Activated CD4-positive, alpha-beta T cell treated with anti-CD3 and anti-CD28 coated beads, Interleukin-2, amount 10 ng/mL, durations not matched to agents 7 days and 5 days (primary cell): ENCODE data around the gene ODAD3. TPM values are rescaled to one million over a fixed set of nuclear protein-coding genes. Genes with fewer than 3 reads are reported as not detected.

Experiments
- CTCF ChIA-PET: fragments of 350-600 bp; sonication (Branson Sonifier 250); formaldehyde crosslinking; loops from one replicate; lab custom pipeline; 2021; ENCODE audit warnings: antibody characterized with exemption; lab: Charles Lee
- POLR2A ChIA-PET: fragments of 350-600 bp; sonication (Branson Sonifier 250); formaldehyde crosslinking; loops from one replicate; lab custom pipeline; 2021; ENCODE audit warnings: antibody characterized with exemption; lab: Charles Lee
- DNase-seq: peaks from one replicate; pipeline ENCODE4 v3.0.0-alpha.2; 2020
- H3K27ac Mint-ChIP-seq: one replicate; pipeline ENCODE4 v1.8.0; 2021; ENCODE audit warnings: mild to moderate bottlenecking, moderate library complexity, mixed read lengths
- H3K27me3 Mint-ChIP-seq: one replicate; pipeline ENCODE4 v1.8.0; 2021; ENCODE audit warnings: mixed read lengths
- H3K36me3 Mint-ChIP-seq: one replicate; pipeline ENCODE4 v1.8.0; 2021; ENCODE audit warnings: low read depth, mixed read lengths
- H3K4me1 Mint-ChIP-seq: one replicate; pipeline ENCODE4 v1.8.0; 2021; ENCODE audit warnings: mixed read lengths
- H3K4me3 Mint-ChIP-seq: one replicate; pipeline ENCODE4 v1.8.0; 2021; ENCODE audit warnings: mild to moderate bottlenecking, moderate library complexity, mixed read lengths
- H3K9me3 Mint-ChIP-seq: one replicate; pipeline ENCODE4 v1.8.0; 2021; ENCODE audit warnings: mixed read lengths
- total RNA-seq, 2 experiments: library from RNA; stranded (reverse); gene quantifications; one replicate each; pipeline ENCODE4 v1.2.3, GENCODE V29; 2021

ODAD3 gene
- total RNA-seq, result not detected

DNA sequence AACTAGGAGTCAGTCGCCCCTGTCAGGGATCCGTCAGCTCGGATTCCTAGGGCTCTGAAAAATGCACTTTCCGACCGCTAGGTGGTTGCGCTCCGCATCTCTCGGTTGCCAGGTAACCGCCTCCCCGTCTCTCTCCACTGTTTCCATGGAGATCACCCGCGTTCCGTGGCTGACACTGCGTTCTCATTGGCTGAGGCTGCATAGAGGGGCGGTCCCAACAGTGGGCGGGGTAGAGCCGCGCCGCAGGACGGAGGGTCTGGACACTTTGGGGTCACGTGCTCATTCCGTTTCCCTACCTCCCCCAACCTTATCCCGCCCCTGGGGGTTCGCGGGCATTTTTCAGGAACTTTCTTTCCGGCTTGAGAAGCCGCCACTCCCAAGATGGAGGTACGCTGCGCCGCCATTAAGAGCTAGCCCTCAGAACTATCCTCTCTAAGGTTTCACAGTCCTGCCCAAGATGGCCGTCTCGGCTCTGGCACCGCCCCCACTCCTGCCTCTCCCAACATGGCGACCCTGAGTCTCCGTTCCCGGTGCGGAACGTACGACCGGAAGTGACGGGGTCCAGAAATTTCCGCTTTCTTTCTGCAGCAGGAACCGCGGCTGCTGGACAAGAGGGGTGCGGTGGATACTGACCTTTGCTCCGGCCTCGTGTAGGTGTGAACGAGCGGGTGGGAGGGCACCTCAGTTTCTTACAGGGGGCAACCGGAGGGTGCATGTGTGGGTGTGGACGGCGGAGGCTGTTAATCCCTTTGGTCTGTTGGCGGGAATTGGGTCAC, at the start of gene ODAD3, which contains the start of gene PRKCSH:
TSS of gene ODAD3 (minus strand) at position 65 of the 776 bp plus-strand sequence. CDS start 105 bp downstream, outside the sequence.
TSS of gene PRKCSH (plus strand) at position 579 of the 776 bp plus-strand sequence. CDS start 483 bp downstream, outside the sequence.
- H3K4me1 Mint-ChIP-seq, result peaks cover 27% of the 10 kb centered on the region
- H3K4me3 Mint-ChIP-seq, result peak within 1 kb of the TSS; percentile 98
- ChIA-PET POLR2A (interaction anchor here (1.0 kb wide), 2 partner anchors 13 to 54 kb away, joined by 3 to 7 read pairs; no protein-coding TSS in a partner anchor), CTCF (interaction anchor here (0.6 to 2.1 kb wide), 32 partner anchors 8 to 1891 kb away, joined by 3 to 26 read pairs (median 4); partner anchors contain the start of genes CCDC159, ELAVL3, EPOR and RAB3D)
- peak within 1 kb of the TSS; percentile 96 for H3K27ac Mint-ChIP-seq
- H3K27me3 Mint-ChIP-seq, result peaks cover 2% of the 10 kb centered on the region
- no peaks in the 10 kb centered on the region for H3K9me3 Mint-ChIP-seq
- peak; percentile 100 for DNase-seq
- H3K36me3 Mint-ChIP-seq, result peaks cover 20% of the 10 kb centered on the region

DNA sequence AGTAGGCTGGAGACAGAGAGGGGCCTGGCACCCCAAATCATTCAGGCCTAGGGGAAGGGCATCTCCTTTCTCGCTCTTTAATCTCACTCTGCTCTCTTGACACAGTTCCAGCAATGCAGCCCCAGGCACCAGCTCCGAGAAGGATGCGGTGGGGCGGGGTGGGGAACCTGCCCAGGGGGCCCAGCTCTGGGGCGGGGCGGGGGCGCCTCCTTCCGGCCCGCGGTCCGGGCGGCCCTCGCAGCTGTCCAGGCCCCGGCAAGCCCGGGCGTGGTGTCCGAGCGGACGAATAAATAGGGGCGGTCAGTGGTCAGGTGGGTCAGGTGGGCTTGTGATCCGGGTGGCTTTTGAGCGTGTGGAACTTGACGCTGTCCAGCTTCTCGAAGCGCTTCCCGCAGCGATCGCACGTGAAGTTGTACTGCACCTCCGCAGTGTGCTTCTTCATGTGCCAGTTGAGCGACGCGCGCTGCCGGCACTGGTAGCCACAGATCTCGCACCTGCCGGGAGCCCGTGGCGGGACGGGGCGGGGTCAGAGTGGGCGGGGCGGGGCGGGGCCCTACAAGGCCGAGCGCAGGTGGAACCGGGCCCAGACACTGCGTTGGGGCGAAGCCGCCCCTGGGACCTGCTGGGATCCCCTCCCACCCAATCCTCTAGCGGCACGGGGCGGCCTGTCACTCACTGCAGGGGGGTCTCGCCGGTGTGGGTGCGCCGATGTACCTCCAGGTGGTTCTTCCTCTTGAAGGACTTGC, 48.6 kb upstream of the ODAD3 start:
- POLR2A ChIA-PET, result no interaction called here
- peaks cover 7% of the 10 kb centered on the region for H3K36me3 Mint-ChIP-seq
- no peaks in the 10 kb centered on the region for H3K9me3 Mint-ChIP-seq
- no peak overlapping the region for H3K27ac Mint-ChIP-seq
- H3K27me3 Mint-ChIP-seq, result peaks cover 20% of the 10 kb centered on the region
- CTCF ChIA-PET, result interaction anchor here (0.8 to 2.0 kb wide), 33 partner anchors 11 to 449 kb away, joined by 3 to 36 read pairs (median 5); partner anchors contain the start of genes ECSIT, EPOR, ODAD3 and PRKCSH
- peaks cover 24% of the 10 kb centered on the region for H3K4me1 Mint-ChIP-seq
- DNase-seq, result no peak
- no peak overlapping the region for H3K4me3 Mint-ChIP-seq

DNA sequence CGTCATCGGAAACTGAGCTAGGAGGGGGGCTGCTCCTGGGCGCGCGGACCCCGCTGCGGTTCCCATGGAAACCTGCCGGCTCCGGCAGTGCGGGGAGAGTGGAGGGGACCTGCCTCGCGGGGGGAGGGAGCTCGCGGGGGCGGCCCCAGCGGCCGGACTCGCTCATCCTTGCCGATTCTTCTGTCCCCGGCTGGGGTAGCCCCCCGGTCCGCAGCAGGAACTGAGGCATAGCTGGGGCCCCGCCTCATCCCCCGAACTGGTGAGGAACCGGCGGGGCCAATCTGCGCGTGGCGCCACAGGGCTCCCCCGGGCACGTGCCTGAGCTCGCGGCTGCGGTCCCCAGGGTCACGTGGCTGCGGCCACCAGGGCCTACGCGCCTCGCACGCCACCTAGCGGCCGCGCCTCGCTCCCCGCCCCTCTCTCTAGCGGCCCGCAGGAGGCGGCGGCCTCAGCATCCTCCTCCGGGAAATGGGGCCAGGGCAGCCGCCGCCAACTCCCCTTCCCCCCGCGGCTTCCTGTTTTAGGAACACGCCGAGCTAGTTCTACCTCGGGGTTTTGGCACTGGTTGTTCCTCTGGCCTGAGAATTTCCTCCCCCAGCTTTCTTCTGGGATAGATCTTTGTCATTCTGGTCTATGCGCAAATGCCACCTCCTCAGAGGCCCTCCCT, 47.6 kb upstream of the ODAD3 start:
- POLR2A ChIA-PET, result no interaction called here
- DNase-seq, result peak; percentile 83
- H3K36me3 Mint-ChIP-seq, result peaks cover 7% of the 10 kb centered on the region
- CTCF ChIA-PET, result interaction anchor here (0.5 to 2.0 kb wide), 54 partner anchors 8 to 546 kb away, joined by 3 to 36 read pairs (median 4); partner anchors contain the start of genes ECSIT, ELOF1, EPOR and ODAD3
- no peaks in the 10 kb centered on the region for H3K9me3 Mint-ChIP-seq
- H3K4me3 Mint-ChIP-seq, result peak overlapping the region; percentile 51
- peak overlapping the region; percentile 62 for H3K27ac Mint-ChIP-seq
- H3K4me1 Mint-ChIP-seq, result peaks cover 24% of the 10 kb centered on the region
- peaks cover 31% of the 10 kb centered on the region for H3K27me3 Mint-ChIP-seq

DNA sequence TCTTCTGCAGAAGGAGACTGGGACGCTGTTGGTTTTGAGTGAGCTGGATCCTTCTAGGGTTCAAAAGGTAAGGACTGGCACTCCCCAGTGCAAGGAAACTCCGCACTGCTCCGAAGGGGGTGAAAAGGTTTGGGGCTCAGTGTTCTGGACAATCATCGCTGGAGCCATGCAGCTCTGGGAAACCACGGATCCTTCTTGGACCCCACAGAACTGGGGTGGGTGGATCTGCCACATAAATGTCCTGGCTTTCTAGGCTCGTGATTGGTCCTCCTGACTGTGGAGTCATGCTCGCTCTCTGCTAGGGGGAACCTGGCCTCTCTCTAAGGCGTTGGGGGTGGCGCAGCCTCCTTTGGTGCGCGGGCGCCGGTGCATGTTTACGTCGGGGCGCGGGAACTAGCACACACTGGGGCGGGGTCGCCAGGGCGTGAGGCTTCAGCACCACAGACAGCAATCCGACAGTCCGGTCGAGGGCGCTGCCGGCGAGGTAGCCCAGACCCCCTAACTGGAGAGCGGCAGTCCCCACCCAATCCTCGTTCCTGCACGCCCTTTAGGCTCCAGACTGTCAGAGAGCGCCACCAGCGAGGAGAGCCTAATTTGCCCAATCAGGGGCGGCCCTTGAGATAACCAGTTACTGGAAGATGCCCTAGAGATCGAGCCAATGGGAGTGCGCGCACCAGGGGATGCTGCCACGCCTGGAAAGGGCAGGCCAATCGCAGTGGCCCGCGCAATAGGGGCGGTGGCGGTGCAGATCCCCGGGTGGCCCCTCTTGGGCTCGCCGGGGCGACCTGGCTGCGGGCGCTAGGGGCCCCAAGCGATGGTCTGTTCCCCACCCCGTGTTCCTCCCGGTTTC, 46.8 kb upstream of the ODAD3 start:
- ChIA-PET POLR2A (no interaction called here), CTCF (interaction anchor here (0.5 to 2.0 kb wide), 48 partner anchors 9 to 545 kb away, joined by 3 to 36 read pairs (median 4); partner anchors contain the start of genes ECSIT, ELOF1, EPOR and ODAD3)
- no peaks in the 10 kb centered on the region for H3K9me3 Mint-ChIP-seq
- peaks cover 24% of the 10 kb centered on the region for H3K4me1 Mint-ChIP-seq
- H3K27me3 Mint-ChIP-seq, result peaks cover 38% of the 10 kb centered on the region
- peak overlapping the region; percentile 62 for H3K27ac Mint-ChIP-seq
- H3K36me3 Mint-ChIP-seq, result peaks cover 7% of the 10 kb centered on the region
- peak overlapping the region; percentile 51 for H3K4me3 Mint-ChIP-seq
- peak; percentile 67 for DNase-seq

DNA sequence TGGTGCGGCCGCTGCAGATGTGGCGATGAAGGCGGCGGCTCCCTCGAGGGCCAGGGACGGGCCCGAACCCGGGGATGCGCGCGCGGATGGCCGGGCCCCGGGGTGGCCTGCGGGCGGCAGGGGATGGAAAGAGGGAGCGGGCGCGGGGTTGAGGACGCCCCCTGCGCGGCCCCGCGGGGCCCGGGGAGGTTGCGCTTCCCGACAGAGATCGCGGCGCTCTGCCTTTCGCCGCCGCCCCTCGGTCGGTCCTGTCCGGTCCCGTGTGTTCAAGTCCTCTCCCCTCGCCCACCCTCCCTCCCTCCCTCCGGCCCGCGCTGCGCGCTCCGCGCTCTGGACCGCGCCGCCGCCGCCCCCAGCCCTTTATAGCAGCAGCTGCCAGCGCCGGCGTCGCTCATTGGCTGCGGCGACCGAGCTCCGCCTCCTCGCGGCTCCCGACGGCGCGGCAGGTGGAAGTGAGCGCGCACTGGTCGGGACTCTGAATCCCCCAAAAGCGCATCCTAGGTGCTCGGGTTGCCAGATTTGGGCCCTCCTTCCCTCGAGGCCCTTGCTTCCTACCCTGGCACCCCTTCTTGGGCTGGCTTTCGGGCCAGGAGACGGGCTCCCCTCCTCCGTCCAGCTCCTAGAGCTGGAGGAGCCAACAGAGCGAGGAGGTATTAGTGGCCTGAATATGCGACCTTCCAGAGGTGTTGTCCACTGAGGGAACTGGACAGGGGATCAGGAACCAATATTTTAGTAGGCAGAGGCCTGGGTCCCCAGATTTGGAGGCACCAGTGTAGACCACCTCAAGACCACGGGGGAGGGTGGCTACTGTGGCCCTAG, 46.0 kb upstream of the ODAD3 start, which contains the start of gene ELAVL3:
TSS of gene ELAVL3 (minus strand) at position 332 of the 819 bp plus-strand sequence. CDS start 438 bp downstream, outside the sequence.
- ChIA-PET POLR2A (no interaction called here), CTCF (interaction anchor here (1.2 kb wide), 1 partner anchor 46 kb away, joined by 4 read pairs; the partner anchor contains the start of gene PRKCSH)
- Mint-ChIP-seq H3K9me3 (no peaks in the 10 kb centered on the region), H3K36me3 (peaks cover 7% of the 10 kb centered on the region), H3K27me3 (peaks cover 42% of the 10 kb centered on the region), H3K4me3 (peak within 1 kb of the TSS; percentile 51), H3K4me1 (peaks cover 24% of the 10 kb centered on the region), H3K27ac (no peak within 1 kb of the TSS)
- DNase-seq, result no peak

DNA sequence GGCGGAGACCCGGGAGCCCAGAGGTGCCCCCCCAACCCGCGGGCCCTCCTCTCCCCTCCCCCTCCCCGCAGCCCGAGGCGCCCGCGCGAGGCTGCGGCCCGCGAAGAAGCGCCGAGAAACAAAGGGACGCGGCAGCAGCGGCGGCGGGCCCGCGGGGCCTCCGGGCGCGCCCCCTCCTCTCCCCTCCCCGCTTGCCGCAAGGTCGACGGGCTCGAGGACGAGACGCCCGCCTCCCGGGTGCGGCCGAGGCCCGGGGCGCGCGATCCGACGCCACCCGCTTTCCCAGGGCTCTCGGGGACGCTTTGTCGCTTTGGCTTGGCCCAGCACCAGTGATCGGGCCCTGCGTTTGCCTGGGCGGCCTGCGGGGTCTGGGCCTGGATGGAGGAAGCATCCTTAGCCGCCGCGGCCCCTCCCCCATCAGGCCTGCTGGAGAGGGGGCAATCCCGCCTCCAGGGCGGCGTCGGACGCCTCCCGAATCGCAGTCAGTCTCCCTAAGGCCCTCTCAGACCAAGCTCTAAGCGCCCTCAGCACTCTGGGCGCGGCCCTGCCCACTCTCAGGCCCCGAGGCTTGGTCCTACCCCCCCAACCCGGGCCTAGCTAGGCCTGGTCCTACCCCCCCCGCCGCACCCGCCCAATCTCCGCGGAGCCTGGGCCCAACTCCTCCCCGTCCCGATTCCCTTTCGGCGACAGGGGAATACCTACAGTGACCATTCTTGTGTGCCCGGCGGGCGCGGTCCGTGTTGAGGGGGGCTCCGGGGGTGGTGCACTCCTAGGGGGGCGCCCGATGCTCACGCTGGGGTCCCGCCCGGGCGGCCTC, 45.2 kb upstream of the ODAD3 start:
- H3K36me3 Mint-ChIP-seq, result peaks cover 7% of the 10 kb centered on the region
- ChIA-PET POLR2A (no interaction called here), CTCF (interaction anchor here (1.2 kb wide), 1 partner anchor 45 kb away, joined by 4 read pairs; the partner anchor contains the start of gene PRKCSH)
- H3K4me3 Mint-ChIP-seq, result no peak overlapping the region
- no peak overlapping the region for H3K27ac Mint-ChIP-seq
- H3K9me3 Mint-ChIP-seq, result no peaks in the 10 kb centered on the region
- no peak for DNase-seq
- H3K27me3 Mint-ChIP-seq, result peaks cover 43% of the 10 kb centered on the region
- peaks cover 23% of the 10 kb centered on the region for H3K4me1 Mint-ChIP-seq

DNA sequence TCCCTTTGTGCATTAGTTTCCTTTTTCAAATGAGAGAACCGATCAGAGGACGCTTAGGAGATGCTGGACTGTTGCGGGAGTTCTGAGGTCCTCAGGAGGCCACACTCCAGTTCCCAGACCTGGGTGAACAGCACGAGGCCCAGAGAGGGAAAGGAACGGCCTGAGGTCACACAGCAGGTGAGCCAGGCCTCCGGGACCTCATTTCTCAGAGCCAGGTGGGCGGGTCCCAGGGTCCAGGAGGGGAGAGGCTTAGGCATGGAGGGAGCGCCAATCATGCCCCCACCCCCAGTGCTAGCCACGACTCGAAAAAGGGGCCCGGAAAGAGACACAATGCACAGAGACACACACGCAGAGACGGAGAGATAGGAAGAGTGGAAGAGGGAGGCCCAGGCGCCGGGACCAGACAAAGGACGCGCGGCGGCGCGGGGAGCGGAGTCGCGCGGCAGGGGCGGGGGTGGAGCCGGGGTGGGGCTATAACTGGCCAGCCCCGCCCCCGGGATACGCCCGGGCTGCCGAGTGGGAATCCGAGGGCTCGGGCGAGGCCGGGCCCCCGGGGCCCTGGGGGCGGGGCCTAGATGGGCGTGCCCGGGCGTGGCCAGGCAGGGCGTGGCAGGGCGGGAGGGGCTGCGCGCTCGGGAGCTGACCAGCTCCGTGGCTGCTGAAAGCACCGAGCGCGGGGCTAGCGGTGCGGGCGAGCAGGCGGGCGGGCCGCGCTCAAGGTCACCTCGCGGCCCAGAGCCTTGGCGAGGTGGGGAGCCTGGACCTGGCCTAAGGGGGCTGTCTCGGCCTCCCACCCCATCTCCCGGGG, 44.4 kb upstream of the ODAD3 start:
- ChIA-PET POLR2A (no interaction called here), CTCF (no interaction called here)
- H3K4me3 Mint-ChIP-seq, result peak overlapping the region; percentile 32
- H3K27ac Mint-ChIP-seq, result peak overlapping the region; percentile 62
- peaks cover 21% of the 10 kb centered on the region for H3K4me1 Mint-ChIP-seq
- peaks cover 7% of the 10 kb centered on the region for H3K36me3 Mint-ChIP-seq
- no peaks in the 10 kb centered on the region for H3K9me3 Mint-ChIP-seq
- H3K27me3 Mint-ChIP-seq, result peaks cover 46% of the 10 kb centered on the region
- peak; percentile 18 for DNase-seq

DNA sequence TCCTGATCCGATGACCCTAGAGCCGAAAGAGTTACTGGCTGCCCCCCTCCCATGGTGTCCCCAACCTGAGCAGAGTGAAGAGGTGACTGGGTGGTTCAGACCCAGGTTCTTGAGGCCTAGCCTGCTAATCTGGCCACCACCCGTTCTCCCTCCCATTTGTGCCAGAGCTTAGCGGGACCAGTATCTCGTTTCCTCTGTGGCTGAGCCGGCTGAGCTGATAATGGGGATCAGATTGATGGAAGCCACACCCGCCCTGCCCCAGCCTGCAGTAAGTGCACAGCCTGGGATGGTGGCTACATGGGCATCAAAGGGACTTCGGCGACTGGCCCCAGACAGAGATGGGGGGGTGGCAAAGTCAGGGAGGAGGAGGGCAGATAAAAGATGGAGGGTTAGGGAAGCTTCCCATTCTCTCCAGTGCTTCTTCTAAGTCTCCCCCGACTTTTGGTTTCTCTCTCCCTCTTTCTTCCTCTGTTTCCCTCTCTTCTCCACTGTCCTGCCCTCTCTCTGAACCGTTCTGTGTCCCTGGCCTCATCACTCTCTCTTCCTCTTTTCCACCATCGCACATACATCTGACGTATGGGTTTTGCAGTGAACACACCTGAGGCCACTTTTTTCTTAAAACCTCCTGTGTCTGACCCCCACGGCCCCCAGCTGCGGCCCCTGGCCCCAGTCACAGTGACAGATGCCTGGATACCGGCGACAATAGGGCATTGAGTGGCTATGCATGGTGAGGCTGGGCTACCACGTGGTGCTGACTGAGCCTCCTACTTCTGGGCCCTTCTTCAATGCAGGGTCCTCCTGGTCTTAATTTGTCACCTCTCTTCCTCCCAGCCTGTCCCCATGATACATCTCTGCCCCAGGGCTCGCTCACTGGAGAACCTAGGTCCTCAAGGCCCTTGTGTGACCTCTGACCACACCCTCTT, 43.5 kb upstream of the ODAD3 start:
- Mint-ChIP-seq H3K4me1 (peaks cover 21% of the 10 kb centered on the region), H3K27me3 (peaks cover 47% of the 10 kb centered on the region), H3K36me3 (peaks cover 7% of the 10 kb centered on the region), H3K9me3 (no peaks in the 10 kb centered on the region), H3K4me3 (no peak overlapping the region), H3K27ac (no peak overlapping the region)
- POLR2A ChIA-PET, result no interaction called here
- CTCF ChIA-PET, result no interaction called here
- no peak for DNase-seq

DNA sequence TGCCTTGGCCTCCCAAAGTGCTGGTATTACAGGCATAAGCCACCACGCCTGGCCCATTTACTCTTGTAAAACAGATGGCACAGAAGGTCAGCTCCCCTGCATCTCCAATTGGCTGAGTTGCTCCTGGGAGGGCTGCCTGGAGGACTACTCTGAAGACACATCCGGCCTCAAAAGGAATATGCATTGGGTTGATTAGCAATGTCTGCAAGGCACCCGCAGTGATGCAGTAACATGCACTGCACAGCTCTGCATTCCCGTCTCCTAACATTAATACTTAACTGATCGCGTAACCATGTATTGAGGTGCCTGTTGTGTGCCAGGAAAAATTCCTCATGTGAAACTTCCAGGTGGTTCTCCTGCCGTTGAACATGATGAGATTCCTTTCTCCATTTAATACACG, 40.9 kb upstream of the ODAD3 start:
- DNase-seq, result no peak
- H3K4me3 Mint-ChIP-seq, result no peak overlapping the region
- ChIA-PET CTCF (interaction anchor here (0.6 kb wide), 1 partner anchor 181 kb away, joined by 3 read pairs; no protein-coding TSS in a partner anchor), POLR2A (interaction anchor here (0.6 kb wide), 1 partner anchor 23 kb away, joined by 8 read pairs; no protein-coding TSS in a partner anchor)
- peaks cover 41% of the 10 kb centered on the region for H3K27me3 Mint-ChIP-seq
- H3K4me1 Mint-ChIP-seq, result peaks cover 5% of the 10 kb centered on the region
- no peak overlapping the region for H3K27ac Mint-ChIP-seq
- no peaks in the 10 kb centered on the region for H3K9me3 Mint-ChIP-seq
- peaks cover 3% of the 10 kb centered on the region for H3K36me3 Mint-ChIP-seq
